BJ (cell line): ENCODE results near the gene KATNAL1. TPM values are rescaled to one million over a fixed set of nuclear protein-coding genes. Genes with fewer than 3 reads are reported as not detected.

Experiments
- CTCF ChIA-PET: fragments of 350-600 bp; formaldehyde crosslinking; extraction: SDS; loops from one replicate; lab custom pipeline; 2021; ENCODE audit warnings: antibody characterized with exemption, inconsistent platforms; lab: Yijun Ruan, JAX
- POLR2A ChIA-PET: fragments of 300-600 bp; sonication (Branson Sonifier 250); formaldehyde crosslinking; extraction: SDS; loops from one replicate; lab custom pipeline; 2021; ENCODE audit warnings: antibody characterized with exemption; lab: Charles Lee
- DNase-seq: peaks from one replicate; pipeline ENCODE4 v3.0.0-alpha.2; 2011; ENCODE audit warnings: low read depth
- H3K27me3 ChIP-seq: 2 replicates; pipeline ENCODE4 v1.6.0; 2011; ENCODE audit warnings: low read length; ENCODE audit not compliant: control insufficient read depth, insufficient read depth
- H3K36me3 ChIP-seq: 2 replicates; pipeline ENCODE4 v1.5.1; 2011; ENCODE audit warnings: low read length; ENCODE audit not compliant: control insufficient read depth, insufficient read depth
- H3K4me3 ChIP-seq: 2 replicates; pipeline ENCODE4 v1.5.1; 2011; ENCODE audit warnings: low read depth, mild to moderate bottlenecking, control low read depth, low read length
- polyA plus RNA-seq: library from polyadenylated mRNA; depleted of rRNA; stranded (reverse); fragments of >200 nt; gene quantifications from 2 replicates; pipeline ENCODE4 v1.2.3, GENCODE V29; 2011
- TF ChIP-seq, protein P1 (sequence below): IDR thresholded peaks from 2 replicates; pipeline ENCODE4 v1.5.1; 2011; ENCODE audit warnings: low read depth, mild to moderate bottlenecking, control low read depth, inconsistent platforms, low read length, moderate library complexity; ENCODE audit not compliant: insufficient read depth

Gene KATNAL1
- polyA plus RNA-seq, 1 experiment: 9.1 TPM

DNA sequence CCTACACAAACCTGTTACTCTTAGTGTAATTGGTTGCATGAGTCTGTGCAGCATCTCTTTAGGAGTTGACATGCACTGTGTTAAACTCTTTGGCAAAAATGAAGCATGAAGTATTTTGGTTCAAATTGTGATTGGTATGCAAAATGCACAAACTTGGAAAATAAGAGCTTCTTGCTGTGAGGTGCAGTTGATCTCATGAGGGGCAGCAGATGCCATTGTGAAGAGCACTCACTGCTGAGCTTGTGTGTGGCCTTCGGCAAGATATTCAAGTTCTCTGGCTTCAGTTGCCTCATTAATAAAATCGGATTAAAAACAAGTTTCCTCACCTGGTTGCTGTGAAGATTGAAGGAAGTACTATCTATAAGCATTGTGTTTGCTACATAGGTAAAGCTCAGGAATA is 142.3 kb downstream of the KATNAL1 start:
- CTCF ChIA-PET: no interaction called here
- POLR2A ChIA-PET: no interaction called here

DNA sequence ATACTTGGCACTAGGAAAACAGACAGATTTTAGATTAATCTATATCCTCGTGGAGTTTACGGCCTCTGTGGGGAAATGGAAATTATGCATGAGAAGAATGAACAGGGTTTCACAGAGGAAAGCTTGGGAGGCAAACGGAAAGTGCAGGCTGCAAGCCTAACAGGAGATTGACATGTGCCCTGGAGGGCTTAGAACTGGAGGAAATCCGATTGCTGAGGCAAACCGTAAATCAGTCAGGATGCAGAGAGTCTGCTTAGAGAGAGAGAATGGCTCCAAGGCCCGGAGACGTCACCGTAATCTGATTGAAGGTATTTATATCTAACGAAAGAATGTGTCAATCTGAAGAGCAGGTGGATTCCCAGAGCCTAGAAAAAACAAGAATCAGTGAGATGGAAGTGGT is 143.2 kb downstream of the KATNAL1 start:
- Histone ChIP-seq H3K36me3 (no peaks in the 10 kb centered on the region), H3K4me3 (no peak overlapping the region), H3K27me3 (peaks cover 5% of the 10 kb centered on the region)
- CTCF ChIA-PET: no interaction called here
- TF ChIP-seq, protein P1, sequence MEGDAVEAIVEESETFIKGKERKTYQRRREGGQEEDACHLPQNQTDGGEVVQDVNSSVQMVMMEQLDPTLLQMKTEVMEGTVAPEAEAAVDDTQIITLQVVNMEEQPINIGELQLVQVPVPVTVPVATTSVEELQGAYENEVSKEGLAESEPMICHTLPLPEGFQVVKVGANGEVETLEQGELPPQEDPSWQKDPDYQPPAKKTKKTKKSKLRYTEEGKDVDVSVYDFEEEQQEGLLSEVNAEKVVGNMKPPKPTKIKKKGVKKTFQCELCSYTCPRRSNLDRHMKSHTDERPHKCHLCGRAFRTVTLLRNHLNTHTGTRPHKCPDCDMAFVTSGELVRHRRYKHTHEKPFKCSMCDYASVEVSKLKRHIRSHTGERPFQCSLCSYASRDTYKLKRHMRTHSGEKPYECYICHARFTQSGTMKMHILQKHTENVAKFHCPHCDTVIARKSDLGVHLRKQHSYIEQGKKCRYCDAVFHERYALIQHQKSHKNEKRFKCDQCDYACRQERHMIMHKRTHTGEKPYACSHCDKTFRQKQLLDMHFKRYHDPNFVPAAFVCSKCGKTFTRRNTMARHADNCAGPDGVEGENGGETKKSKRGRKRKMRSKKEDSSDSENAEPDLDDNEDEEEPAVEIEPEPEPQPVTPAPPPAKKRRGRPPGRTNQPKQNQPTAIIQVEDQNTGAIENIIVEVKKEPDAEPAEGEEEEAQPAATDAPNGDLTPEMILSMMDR: no peak
- POLR2A ChIA-PET: no interaction called here
- DNase-seq: no peak

More for the DNA sequence above, 142.3 kb downstream of the KATNAL1 start:
- H3K4me3 ChIP-seq: no peak overlapping the region
- no peak for DNase-seq
- TF ChIP-seq, protein P1: no peak
- H3K36me3 ChIP-seq: no peaks in the 10 kb centered on the region
- H3K27me3 ChIP-seq: peaks cover 5% of the 10 kb centered on the region

DNA sequence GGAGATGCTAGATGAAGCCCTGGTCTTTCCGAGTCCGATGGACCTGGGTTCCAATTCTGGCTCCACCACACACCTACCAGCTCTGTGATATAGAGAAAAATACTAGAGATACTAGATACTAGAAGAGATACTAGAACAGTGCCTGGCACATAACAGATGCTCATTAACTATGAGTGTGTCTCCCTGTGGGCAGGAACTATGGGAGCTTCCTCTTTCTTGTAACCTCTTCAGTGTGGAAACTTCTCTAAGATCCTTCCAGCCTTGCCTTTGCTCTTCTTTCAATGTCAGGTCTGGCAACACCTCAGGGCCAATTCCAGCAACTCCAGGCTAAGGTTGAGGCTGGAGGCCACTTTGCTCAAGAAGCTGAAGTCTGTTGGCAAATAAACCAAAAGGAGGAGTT is 143.9 kb downstream of the KATNAL1 start:
- ChIA-PET POLR2A (no interaction called here), CTCF (interaction anchor here (0.7 kb wide), 1 partner anchor 31 kb away, joined by 3 read pairs; no protein-coding TSS in a partner anchor)
- TF ChIP-seq, protein P1: no peak

DNA sequence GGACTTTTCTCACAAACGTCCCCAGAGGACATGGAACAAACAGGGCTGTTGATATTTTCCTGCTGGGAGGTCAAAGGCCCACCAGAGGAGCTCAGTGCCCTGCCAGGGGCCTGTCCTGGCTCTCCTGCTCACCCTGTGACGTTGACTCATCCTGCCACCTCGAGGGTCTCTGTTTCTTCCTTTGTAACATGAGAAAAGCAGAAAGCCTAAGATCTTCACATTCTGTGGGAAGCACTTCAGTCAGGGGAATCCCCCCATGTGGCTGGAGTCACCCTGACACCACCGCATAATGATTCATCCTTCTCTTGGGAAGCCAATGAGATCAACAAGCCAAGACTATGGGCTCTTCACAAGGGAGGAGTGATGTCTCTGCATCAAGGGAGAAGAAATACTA is 147.9 kb downstream of the KATNAL1 start:
- H3K27me3 ChIP-seq: no peaks in the 10 kb centered on the region
- DNase-seq: no peak
- POLR2A ChIA-PET: no interaction called here
- H3K36me3 ChIP-seq: no peaks in the 10 kb centered on the region
- TF ChIP-seq, protein P1: no peak
- H3K4me3 ChIP-seq: no peak overlapping the region
- CTCF ChIA-PET: interaction anchor here (0.6 to 4.7 kb wide), 11 partner anchors 10 to 289 kb away, joined by 3 to 73 read pairs (median 4); partner anchors contain the start of gene KATNAL1

More for the DNA sequence above, 143.9 kb downstream of the KATNAL1 start:
- peaks cover 5% of the 10 kb centered on the region for H3K27me3 ChIP-seq
- no peak for DNase-seq
- H3K4me3 ChIP-seq: no peak overlapping the region
- H3K36me3 ChIP-seq: no peaks in the 10 kb centered on the region

DNA sequence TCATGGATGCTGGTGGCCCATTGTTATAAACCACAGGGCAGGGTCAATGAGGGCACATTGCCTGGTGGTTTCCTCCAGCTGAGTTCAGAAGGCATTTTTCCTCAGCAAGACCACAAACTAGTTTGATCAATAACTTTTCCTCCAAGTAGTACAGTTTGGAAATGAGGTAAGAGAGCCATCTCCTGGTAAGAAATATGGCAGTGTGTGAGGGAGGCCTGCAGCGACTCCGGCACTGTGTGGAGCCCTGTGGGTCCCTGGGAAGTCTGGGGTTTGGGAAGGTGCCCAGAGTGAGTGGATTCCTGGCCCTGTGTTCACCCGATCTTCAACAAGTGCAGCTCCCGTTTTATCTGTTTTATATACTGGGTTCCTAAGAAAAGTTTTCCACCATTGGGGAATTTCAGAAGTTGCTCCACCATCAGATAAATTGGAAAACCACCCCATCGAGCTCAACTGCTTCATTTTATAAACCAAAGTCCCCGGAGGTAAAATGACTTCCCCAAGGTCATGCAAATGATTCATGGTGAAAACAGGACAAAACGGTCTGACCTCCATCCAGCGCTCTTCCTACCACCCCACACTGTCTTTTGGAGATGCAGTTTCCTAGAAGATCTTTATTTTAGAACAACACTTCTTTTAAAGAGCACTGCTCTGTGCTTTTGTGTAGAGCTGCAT is 148.4 kb downstream of the KATNAL1 start:
- no peak for DNase-seq
- TF ChIP-seq, protein P1: peak; percentile 58
- ChIA-PET POLR2A (no interaction called here), CTCF (interaction anchor here (0.6 to 4.7 kb wide), 12 partner anchors 10 to 714 kb away, joined by 3 to 73 read pairs (median 4); partner anchors contain the start of gene KATNAL1)
- Histone ChIP-seq H3K36me3 (no peaks in the 10 kb centered on the region), H3K27me3 (no peaks in the 10 kb centered on the region), H3K4me3 (no peak overlapping the region)
